Breast epithelium (tissue), 4 donors: Measurements from ENCODE around the gene MARCHF3. TPM values are rescaled to one million over a fixed set of nuclear protein-coding genes. Genes with fewer than 3 reads are reported as not detected.

Experiments
- DNase-seq, 2 donors: peaks; one replicate each; pipeline ENCODE4 v3.0.0-alpha.2; 2019; ENCODE audit warnings: low spot score in 2 of 2
- H3K27ac ChIP-seq, 2 donors: fragments of 200-600 bp; sonication (generic) in 1 of 2; one replicate each; pipeline ENCODE4 v1.5.1; 2016 to 2019; ENCODE audit warnings: mild to moderate bottlenecking in 1 of 2
- H3K27me3 ChIP-seq, 2 donors: fragments of 200-600 bp; sonication (generic) in 1 of 2; one replicate each; pipeline versions ENCODE4 v1.5.1 to v1.6.0; 2017 to 2019; ENCODE audit warnings: control low read depth in 1 of 2, mild to moderate bottlenecking in 1 of 2
- H3K36me3 ChIP-seq: fragments of 200-600 bp; one replicate; pipeline ENCODE4 v1.5.1; 2019
- H3K4me1 ChIP-seq, 2 donors: fragments of 200-600 bp; sonication (generic); one replicate each; pipeline ENCODE4 v1.5.1; 2016 to 2019; ENCODE audit warnings: control low read depth in 1 of 2
- H3K4me3 ChIP-seq, 3 donors: fragments of 200-600 bp; sonication (generic); 1 replicate in 2 of 3; 2 replicates in 1 of 3; pipeline ENCODE4 v1.5.1; 2016 to 2019; ENCODE audit warnings: mild to moderate bottlenecking in 3 of 3, moderate library complexity in 2 of 3
- H3K9me3 ChIP-seq, 2 donors: fragments of 200-600 bp; sonication (generic) in 1 of 2; one replicate each; pipeline ENCODE4 v1.5.1; 2016 to 2019; ENCODE audit warnings: control low read depth in 1 of 2
- CTCF ChIP-seq, 3 donors: fragments of 450-650 bp; IDR thresholded peaks; one replicate each; pipeline ENCODE4 v1.5.1; 2016 to 2017; ENCODE audit warnings: antibody characterized with exemption in 3 of 3, mild to moderate bottlenecking in 3 of 3, moderate library complexity in 3 of 3
- POLR2A ChIP-seq: fragments of 450-650 bp; IDR thresholded peaks from one replicate; pipeline ENCODE4 v1.6.1; 2016; ENCODE audit warnings: antibody characterized with exemption, mild to moderate bottlenecking, moderate library complexity
- POLR2AphosphoS5 ChIP-seq, 3 donors: sonication (generic); formaldehyde crosslinking; IDR thresholded peaks; one replicate each; pipeline ENCODE4 v1.6.1; 2017; ENCODE audit warnings: antibody characterized with exemption in 3 of 3
- intact Hi-C: fragments of 100-400 bp; cut with DNase I; formaldehyde crosslinking; loops from one replicate; pipeline ENCODE4 v1.15.1; 2023; ENCODE audit warnings: low total_unique reads
- total RNA-seq, 3 donors: library from RNA; depleted of rRNA; stranded (reverse); fragments of >200 nt; gene quantifications; one replicate each; pipeline ENCODE4 v1.1.0, GENCODE V29; 2016

The MARCHF3 gene
- total RNA-seq, 3 donors from 2014 or later, result 7.5 to 16.1 (median 11.6) TPM

GRCh38 chr5:126981222-126981621 is 49.1 kb downstream of the MARCHF3 start:
- no peak for DNase-seq
- no peak overlapping the region for H3K4me3 ChIP-seq
- no peak for TF ChIP-seq CTCF (IDR thresholded peaks at IDR 0.05)
- TF ChIP-seq POLR2AphosphoS5 (IDR thresholded peaks at IDR 0.05), result no peak
- no peak for TF ChIP-seq POLR2A
- intact Hi-C loops, result no loop called here
- H3K27me3 ChIP-seq, result no peaks in the 10 kb centered on the region
- no peaks in the 10 kb centered on the region for H3K4me1 ChIP-seq
- no peaks in the 10 kb centered on the region for H3K9me3 ChIP-seq
- H3K27ac ChIP-seq, result no peak overlapping the region
- H3K36me3 ChIP-seq, result no peaks in the 10 kb centered on the region

GRCh38 chr5:126978258-126978657 is 52.1 kb downstream of the MARCHF3 start:
- no peaks in the 10 kb centered on the region for H3K9me3 ChIP-seq
- no peak for DNase-seq
- no peak overlapping the region for H3K4me3 ChIP-seq
- no peaks in the 10 kb centered on the region for H3K27me3 ChIP-seq
- H3K36me3 ChIP-seq, result no peaks in the 10 kb centered on the region
- H3K4me1 ChIP-seq, result no peaks in the 10 kb centered on the region
- no peak overlapping the region for H3K27ac ChIP-seq
- intact Hi-C loops, result no loop called here
- TF ChIP-seq POLR2AphosphoS5 (IDR thresholded peaks at IDR 0.05) (no peak), CTCF (IDR thresholded peaks at IDR 0.05) (no peak), POLR2A (no peak)

GRCh38 chr5:126976520-126977172 is 53.7 kb downstream of the MARCHF3 start:
- H3K27ac ChIP-seq, result no peak overlapping the region
- no peak overlapping the region for H3K4me3 ChIP-seq
- H3K9me3 ChIP-seq, result no peaks in the 10 kb centered on the region
- no peaks in the 10 kb centered on the region for H3K27me3 ChIP-seq
- no peaks in the 10 kb centered on the region for H3K36me3 ChIP-seq
- no peaks in the 10 kb centered on the region for H3K4me1 ChIP-seq
- no peak for DNase-seq
- intact Hi-C loops, result no loop called here
- TF ChIP-seq POLR2AphosphoS5 (IDR thresholded peaks at IDR 0.05) (no peak), POLR2A (no peak), CTCF (IDR thresholded peaks at IDR 0.05) (no peak)

GRCh38 chr5:126975796-126976195 is 54.6 kb downstream of the MARCHF3 start:
- no peak for TF ChIP-seq CTCF (IDR thresholded peaks at IDR 0.05)
- TF ChIP-seq POLR2AphosphoS5 (IDR thresholded peaks at IDR 0.05), result no peak
- TF ChIP-seq POLR2A, result no peak
- Histone ChIP-seq H3K9me3 (no peaks in the 10 kb centered on the region), H3K4me1 (no peaks in the 10 kb centered on the region), H3K36me3 (no peaks in the 10 kb centered on the region), H3K27ac (no peak overlapping the region), H3K27me3 (no peaks in the 10 kb centered on the region), H3K4me3 (no peak overlapping the region)
- DNase-seq, result no peak
- intact Hi-C loops, result no loop called here

GRCh38 chr5:126973193-126973592 is 57.2 kb downstream of the MARCHF3 start:
- Histone ChIP-seq H3K9me3 (no peaks in the 10 kb centered on the region), H3K4me3 (no peak overlapping the region), H3K36me3 (no peaks in the 10 kb centered on the region), H3K4me1 (no peaks in the 10 kb centered on the region), H3K27ac (no peak overlapping the region), H3K27me3 (no peaks in the 10 kb centered on the region)
- intact Hi-C loops, result no loop called here
- no peak for DNase-seq
- TF ChIP-seq POLR2AphosphoS5 (IDR thresholded peaks at IDR 0.05), result no peak
- no peak for TF ChIP-seq CTCF (IDR thresholded peaks at IDR 0.05)
- no peak for TF ChIP-seq POLR2A
